Amygdala (tissue), 56 donors: ENCODE measurements around the gene NDRG4.
"Not testable (repeated sequence)": the region's sequence is repeated elsewhere in the genome, so short reads cannot be mapped to it uniquely, and the experiment has no call there.

Experiments used
- DNase-seq, 56 donors: peaks; one replicate each; lab custom pipeline; 2025; lab: John Stamatoyannopoulos, UW

Gene NDRG4

GRCh38 chr16:58464916-58465731 lies 34.8 kb upstream of the NDRG4 start:
- DNase-seq: no peak

- DNase-seq: no peak
Observed at GRCh38 chr16:58465817-58466216, 34.1 kb upstream of the NDRG4 start.

- DNase-seq: no peak
Observed at GRCh38 chr16:58466396-58466795, 33.5 kb upstream of the NDRG4 start.

GRCh38 chr16:58467905-58468304 lies 32.0 kb upstream of the NDRG4 start:
- DNase-seq: no peak

GRCh38 chr16:58471209-58471975 lies 28.6 kb upstream of the NDRG4 start:
- DNase-seq: no peak

GRCh38 chr16:58472266-58472665 lies 27.7 kb upstream of the NDRG4 start:
- no peak for DNase-seq

GRCh38 chr16:58472827-58473226 lies 27.1 kb upstream of the NDRG4 start:
- no peak for DNase-seq

- DNase-seq: no peak
Observed at GRCh38 chr16:58474296-58474695, 25.6 kb upstream of the NDRG4 start.

GRCh38 chr16:58475091-58475619 lies 24.8 kb upstream of the NDRG4 start:
- no peak for DNase-seq

- DNase-seq: no peak
Observed at GRCh38 chr16:58476791-58477190, 23.2 kb upstream of the NDRG4 start.

GRCh38 chr16:58478427-58478826 lies 21.5 kb upstream of the NDRG4 start:
- no peak for DNase-seq

GRCh38 chr16:58481226-58481869 lies 18.6 kb upstream of the NDRG4 start:
- DNase-seq: no peak

GRCh38 chr16:58481931-58482330 lies 18.0 kb upstream of the NDRG4 start:
- DNase-seq: no peak

GRCh38 chr16:58485184-58485887 lies 14.6 kb upstream of the NDRG4 start:
- DNase-seq: no peak

GRCh38 chr16:58487566-58488351 lies 12.2 kb upstream of the NDRG4 start:
- peak in 51 of 56 donors; percentile 17 to 85 (median 59) for DNase-seq

- no peak for DNase-seq
Observed at GRCh38 chr16:58488531-58488930, 11.4 kb upstream of the NDRG4 start.

- DNase-seq: no peak
Observed at GRCh38 chr16:58490065-58490464, 9.9 kb upstream of the NDRG4 start.

GRCh38 chr16:58490539-58490938 lies 9.4 kb upstream of the NDRG4 start:
- not testable (repeated sequence) for DNase-seq

GRCh38 chr16:58492066-58492465 lies 7.9 kb upstream of the NDRG4 start:
- no peak for DNase-seq

- peak in 4 of 56 donors; percentile 26 to 35 (median 31) for DNase-seq
Observed at GRCh38 chr16:58492735-58493134, 7.2 kb upstream of the NDRG4 start.
